ENCODE data around the gene HHEX.

DNA sequence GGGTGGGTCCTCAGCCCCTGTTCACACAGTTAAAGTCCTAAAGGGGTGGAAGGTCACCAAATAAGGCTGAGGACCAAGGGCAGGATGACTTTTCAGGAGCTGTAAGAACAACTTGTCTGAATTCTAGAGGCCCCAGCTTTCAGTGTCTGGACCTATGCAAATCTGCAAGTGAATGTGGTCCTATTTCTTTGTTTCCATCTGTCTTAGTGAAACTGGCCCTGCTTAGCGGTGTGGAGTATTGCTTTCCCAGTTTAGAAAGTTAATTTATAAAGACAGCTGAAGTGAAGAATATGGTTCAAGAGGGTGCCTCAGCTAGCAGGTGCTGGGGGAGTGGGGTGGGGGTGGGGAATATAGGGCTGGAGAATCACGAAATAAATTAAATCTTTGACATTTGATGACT lies 40.1 kb downstream of the HHEX start:
- TF ChIP-seq POLR2A (IDR thresholded peaks at IDR 0.05; ENCODE audit: low read depth, low read length) (no peak), POLR2AphosphoS5 (IDR thresholded peaks at IDR 0.05; ENCODE audit: low read depth, low read length) (no peak), TAF1 (IDR thresholded peaks at IDR 0.05; ENCODE audit: borderline replicate concordance, low read depth, low read length) (no peak)
